ENCODE measurements around the gene P3R3URF.

The P3R3URF gene

GRCh38 chr1:46193285-46193684 lies 17.0 kb upstream of the P3R3URF start:
- H3K36me3 ChIP-seq (ENCODE audit: control insufficient read depth in 2 of 2, insufficient read depth in 1 of 2, low read length in 2 of 2): peaks cover 0 to 87% of the 10 kb centered on the region in 2 experiments; a peak in 1 of 3 replicates
- no peak overlapping the region for H3K4me3 ChIP-seq (ENCODE audit: low read depth, low read length)
- no peaks in the 10 kb centered on the region for H3K9me3 ChIP-seq (ENCODE audit: control insufficient read depth, insufficient read depth, low read depth, low read length)
- no peaks in the 10 kb centered on the region for H3K4me1 ChIP-seq (ENCODE audit: control insufficient read depth, insufficient read depth, low read length)
- POLR2A ChIA-PET: interaction anchor here (0.8 kb wide), 2 partner anchors 10 to 54 kb away, joined by 3 to 4 read pairs; no protein-coding TSS in a partner anchor
- TF ChIP-seq ZNF174 (tag by site-specific recombination; IDR thresholded peaks at IDR 0.05) (no peak), ZSCAN5A (tag by site-specific recombination; IDR thresholded peaks at IDR 0.05) (no peak), ZNF366 (tag by site-specific recombination; conservative IDR thresholded peaks at IDR 0.05) (no peak), HIC1 (tag by site-specific recombination; IDR thresholded peaks at IDR 0.05) (no peak), ZNF785 (tag by site-specific recombination; IDR thresholded peaks at IDR 0.05) (no peak)
- H3K27ac ChIP-seq (ENCODE audit: extremely low read depth, low read depth, low read length): no peak overlapping the region
- CTCF ChIA-PET: no interaction called here

GRCh38 chr1:46192171-46192570 lies 15.9 kb upstream of the P3R3URF start:
- TF ChIP-seq AEBP2 (tag by site-specific recombination; IDR thresholded peaks at IDR 0.05; ENCODE audit: borderline replicate concordance): no peak
- no peak for TF ChIP-seq SP7 (tag by site-specific recombination; IDR thresholded peaks at IDR 0.05)
- TF ChIP-seq PBX3 (CRISPR knock-in tag; IDR thresholded peaks at IDR 0.05): no peak
- TF ChIP-seq REST (tag by site-specific recombination; IDR thresholded peaks at IDR 0.05): no peak
- TF ChIP-seq ZNF580 (tag by site-specific recombination; IDR thresholded peaks at IDR 0.05): no peak
- no peak for TF ChIP-seq GLIS2 (tag by site-specific recombination; IDR thresholded peaks at IDR 0.05)
- no peak for TF ChIP-seq OVOL3 (tag by site-specific recombination; IDR thresholded peaks at IDR 0.05)
- TF ChIP-seq ZFP37 (tag by site-specific recombination; IDR thresholded peaks at IDR 0.05): no peak
- TF ChIP-seq MYNN (tag by site-specific recombination; IDR thresholded peaks at IDR 0.05; ENCODE audit: borderline replicate concordance): no peak
- no peak for TF ChIP-seq ZNF585B (tag by site-specific recombination; IDR thresholded peaks at IDR 0.05)
- TF ChIP-seq ZNF670 (tag by site-specific recombination; IDR thresholded peaks at IDR 0.05; ENCODE audit: low read depth): no peak
- ChIA-PET POLR2A (no interaction called here), CTCF (interaction anchor here (0.6 to 1.4 kb wide), 3 partner anchors 31 to 681 kb away, joined by 3 to 4 read pairs (median 3); no protein-coding TSS in a partner anchor)
- Histone ChIP-seq H3K9me3 (ENCODE audit: control insufficient read depth, insufficient read depth, low read depth, low read length) (no peaks in the 10 kb centered on the region), H3K4me3 (ENCODE audit: low read depth, low read length) (no peak overlapping the region), H3K36me3 (ENCODE audit: control insufficient read depth in 2 of 2, insufficient read depth in 1 of 2, low read length in 2 of 2) (peaks cover 0 to 98% of the 10 kb centered on the region in 2 experiments; a peak in 1 of 3 replicates), H3K27ac (ENCODE audit: extremely low read depth, low read depth, low read length) (no peak overlapping the region), H3K4me1 (ENCODE audit: control insufficient read depth, insufficient read depth, low read length) (no peaks in the 10 kb centered on the region)
